Sigmoid colon (tissue), 4 donors: Measurements from ENCODE around the gene NADSYN1.

Experiments
- CTCF ChIP-seq, 4 experiments: fragments of 450-650 bp in 3 of 4; fragments of 200-600 bp in 1 of 4; IDR thresholded peaks; one replicate each; pipeline ENCODE4 v1.5.1; 2016 to 2019; ENCODE audit warnings: antibody characterized with exemption in 4 of 4, mild to moderate bottlenecking in 3 of 4, moderate library complexity in 2 of 4
- EP300 ChIP-seq, 4 donors: sonication (generic); formaldehyde crosslinking; IDR thresholded peaks; one replicate each; pipeline ENCODE4 v1.6.1; 2017; ENCODE audit warnings: antibody characterized with exemption in 4 of 4
- POLR2A ChIP-seq, 2 donors: fragments of 450-650 bp; IDR thresholded peaks; one replicate each; pipeline ENCODE4 v1.6.1; 2016; ENCODE audit warnings: antibody characterized with exemption in 2 of 2, mild to moderate bottlenecking in 2 of 2, moderate library complexity in 2 of 2
- POLR2AphosphoS5 ChIP-seq, 4 donors: sonication (generic); formaldehyde crosslinking; IDR thresholded peaks; one replicate each; pipeline ENCODE4 v1.6.1; 2017; ENCODE audit warnings: antibody characterized with exemption in 4 of 4

- TF ChIP-seq POLR2AphosphoS5 (IDR thresholded peaks at IDR 0.05) (no peak), CTCF (IDR thresholded peaks at IDR 0.05) (no peak), EP300 (IDR thresholded peaks at IDR 0.05) (no peak), POLR2A (IDR thresholded peaks at IDR 0.05) (no peak)
Observed at GRCh38 chr11:71414645-71415044, 38.4 kb upstream of the NADSYN1 start.
